IPS DF 4.7 (cell line): ENCODE data around the gene ANP32B.
A peak's percentile ranks its signal among the peaks of the same experiment; 100 is the strongest.

Experiments
- DNase-seq: peaks from one replicate; pipeline ENCODE4 v3.0.0-alpha.2; 2013; ENCODE audit warnings: low spot score; ENCODE audit errors: extremely low read depth

Gene ANP32B

GRCh38 chr9:98021306-98022040, 38.3 kb downstream of the ANP32B start:
- DNase-seq: no peak

- DNase-seq: no peak
These were observed 39.3 kb downstream of the ANP32B start for GRCh38 chr9:98022447-98022846.

GRCh38 chr9:98024702-98025101, 41.6 kb downstream of the ANP32B start:
- no peak for DNase-seq

GRCh38 chr9:98031169-98031568, 48.0 kb downstream of the ANP32B start:
- DNase-seq: no peak

- DNase-seq: no peak
These were observed 48.8 kb downstream of the ANP32B start for GRCh38 chr9:98031935-98032334.

- DNase-seq: no peak
These were observed 51.7 kb downstream of the ANP32B start for GRCh38 chr9:98034593-98035546.

GRCh38 chr9:98037357-98037756, 54.2 kb downstream of the ANP32B start:
- no peak for DNase-seq

GRCh38 chr9:98038958-98039357, 55.8 kb downstream of the ANP32B start:
- no peak for DNase-seq

GRCh38 chr9:98039607-98040017, 56.5 kb downstream of the ANP32B start:
- DNase-seq: no peak

GRCh38 chr9:98040212-98040611, 57.1 kb downstream of the ANP32B start:
- no peak for DNase-seq

- no peak for DNase-seq
These were observed 60.8 kb downstream of the ANP32B start for GRCh38 chr9:98043915-98044314.

GRCh38 chr9:98045234-98046179, 62.4 kb downstream of the ANP32B start:
- no peak for DNase-seq

GRCh38 chr9:98046180-98046543, 63.0 kb downstream of the ANP32B start:
- no peak for DNase-seq

GRCh38 chr9:98047002-98047401, 63.9 kb downstream of the ANP32B start:
- no peak for DNase-seq

- DNase-seq: no peak
These were observed 66.3 kb downstream of the ANP32B start for GRCh38 chr9:98049288-98050072.

- no peak for DNase-seq
These were observed 67.2 kb downstream of the ANP32B start for GRCh38 chr9:98050351-98050750.

- no peak for DNase-seq
These were observed 71.3 kb downstream of the ANP32B start for GRCh38 chr9:98054376-98054951.

GRCh38 chr9:98056269-98057137, 73.4 kb downstream of the ANP32B start, which contains the start of gene NANS:
TSS of gene NANS (plus strand) at chr9:98056732. CDS start at chr9:98056809, 77 bp downstream.
- DNase-seq: peak; percentile 58

- no peak for DNase-seq
These were observed 74.1 kb downstream of the ANP32B start for GRCh38 chr9:98057138-98057799.
